ENCODE measurements around the gene CACNA1D. TPM values are rescaled to one million over a fixed set of nuclear protein-coding genes. Genes with fewer than 3 reads are reported as not detected.
A peak's percentile ranks its signal among the peaks of the same experiment; 100 is the strongest.

The CACNA1D gene
- total RNA-seq, 1 donor from 2014 or later: 2.8 TPM

DNA sequence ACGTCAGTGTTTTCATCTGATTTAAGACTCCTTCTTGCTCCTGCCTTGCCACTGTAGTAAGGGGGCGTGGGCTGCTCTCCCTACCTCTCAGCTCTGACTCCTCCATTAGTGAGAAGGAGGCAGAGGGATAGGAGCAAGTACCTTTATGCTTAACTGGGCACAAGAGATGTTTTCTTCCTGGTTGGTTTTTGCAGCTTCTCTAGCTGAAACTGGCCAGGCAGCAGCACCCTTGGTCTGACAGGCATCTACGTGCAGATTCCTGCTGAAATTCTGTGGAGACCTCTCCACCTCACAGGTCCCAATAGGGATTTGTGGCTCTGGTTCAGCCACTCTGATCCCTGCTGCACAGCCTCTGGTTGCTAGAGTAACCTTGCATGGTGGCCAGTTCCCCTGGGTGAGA lies 132.5 kb downstream of the CACNA1D start:
- H3K27me3 Mint-ChIP-seq (ENCODE audit: low read depth): no peaks in the 10 kb centered on the region
- no peak for TF ChIP-seq CTCF (IDR thresholded peaks at IDR 0.05; ENCODE audit: unreplicated experiment)

DNA sequence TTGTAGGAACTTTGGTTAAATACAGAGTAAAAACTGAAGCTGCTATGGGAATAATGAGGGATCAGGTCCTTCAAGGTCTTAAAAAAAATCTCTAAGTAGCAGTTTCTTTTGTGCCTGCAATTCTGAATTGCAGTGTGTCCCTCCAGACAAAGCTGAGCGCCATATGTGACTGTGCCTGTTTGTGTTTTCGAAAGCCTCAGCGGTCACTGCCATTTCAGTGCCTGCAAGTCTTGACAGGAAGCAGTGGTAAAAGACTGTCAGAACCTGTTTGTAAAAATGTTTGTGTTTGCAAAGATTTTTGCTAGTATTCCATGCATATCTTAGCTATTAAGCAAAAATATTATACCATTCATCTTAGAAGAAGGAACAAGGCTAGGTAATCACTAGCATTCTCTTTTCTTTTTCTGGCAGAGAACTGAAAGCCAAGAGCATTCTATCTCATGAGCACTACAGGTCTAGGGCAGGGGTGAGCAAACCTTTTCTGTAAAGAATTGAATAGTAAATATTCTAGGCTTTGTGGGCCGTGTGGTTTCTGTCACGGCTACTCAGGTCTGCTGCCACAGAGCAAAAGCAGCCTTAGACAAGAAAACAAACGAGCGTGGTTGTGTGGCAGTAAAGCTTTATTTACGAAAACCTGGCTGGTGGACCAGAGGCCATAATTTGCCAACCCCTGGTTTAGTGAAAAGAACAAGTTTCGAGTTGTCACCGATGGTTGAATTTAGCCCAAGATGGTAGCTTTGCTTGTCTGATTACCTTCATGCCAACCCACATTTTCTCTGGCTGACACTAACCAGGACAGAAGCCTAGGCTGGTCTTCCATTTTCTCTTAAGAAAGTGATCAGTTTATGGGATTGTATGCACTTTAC lies 134.4 kb downstream of the CACNA1D start:
- H3K27ac Mint-ChIP-seq: peak overlapping the region; percentile 61
- H3K27me3 Mint-ChIP-seq (ENCODE audit: low read depth): peaks cover 4% of the 10 kb centered on the region
- H3K4me3 Mint-ChIP-seq: no peak overlapping the region
- H3K4me1 Mint-ChIP-seq: peaks cover 35% of the 10 kb centered on the region
- H3K36me3 Mint-ChIP-seq: no peaks in the 10 kb centered on the region
- peaks cover 16% of the 10 kb centered on the region for H3K9me3 Mint-ChIP-seq
- TF ChIP-seq CTCF (IDR thresholded peaks at IDR 0.05; ENCODE audit: unreplicated experiment): no peak
- no peak for DNase-seq (ENCODE audit: low spot score in 2 of 2, unreplicated experiment in 2 of 2)

More for the DNA sequence above, 132.5 kb downstream of the CACNA1D start:
- Mint-ChIP-seq H3K4me3 (no peak overlapping the region), H3K4me1 (peaks cover 42% of the 10 kb centered on the region), H3K36me3 (no peaks in the 10 kb centered on the region), H3K27ac (no peak overlapping the region), H3K9me3 (peaks cover 10% of the 10 kb centered on the region)
- DNase-seq (ENCODE audit: low spot score in 2 of 2, unreplicated experiment in 2 of 2): no peak

DNA sequence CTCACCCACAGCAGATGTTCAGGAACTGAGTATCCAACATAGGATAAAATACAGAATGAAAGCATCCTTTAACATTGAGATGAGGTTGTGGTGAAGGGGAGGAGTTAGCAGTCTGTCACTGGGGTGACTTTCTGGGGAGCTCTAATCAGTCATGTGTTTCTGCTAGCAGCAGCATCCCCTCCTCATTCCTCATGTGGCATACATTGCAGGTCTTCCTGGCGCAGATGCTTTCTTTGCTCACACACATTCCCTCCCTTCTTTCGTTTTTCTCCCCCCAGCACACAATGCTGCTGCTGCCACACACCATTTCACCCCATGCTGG lies 135.0 kb downstream of the CACNA1D start:
- DNase-seq (ENCODE audit: low spot score in 2 of 2, unreplicated experiment in 2 of 2): no peak

GRCh38 chr3:53630547-53630946 lies 136.1 kb downstream of the CACNA1D start:
- H3K4me1 Mint-ChIP-seq: peaks cover 25% of the 10 kb centered on the region
- H3K27me3 Mint-ChIP-seq (ENCODE audit: low read depth): peaks cover 18% of the 10 kb centered on the region
- no peak overlapping the region for H3K27ac Mint-ChIP-seq

More for the DNA sequence above, 135.0 kb downstream of the CACNA1D start:
- Mint-ChIP-seq H3K4me1 (peaks cover 29% of the 10 kb centered on the region), H3K9me3 (peaks cover 16% of the 10 kb centered on the region), H3K36me3 (no peaks in the 10 kb centered on the region), H3K27me3 (ENCODE audit: low read depth) (peaks cover 8% of the 10 kb centered on the region), H3K27ac (peak overlapping the region; percentile 61), H3K4me3 (no peak overlapping the region)
- TF ChIP-seq CTCF (IDR thresholded peaks at IDR 0.05; ENCODE audit: unreplicated experiment): no peak

GRCh38 chr3:53633197-53633787 lies 138.9 kb downstream of the CACNA1D start:
- Mint-ChIP-seq H3K36me3 (no peaks in the 10 kb centered on the region), H3K9me3 (peaks cover 16% of the 10 kb centered on the region), H3K4me3 (no peak overlapping the region), H3K27me3 (ENCODE audit: low read depth) (peaks cover 22% of the 10 kb centered on the region), H3K27ac (no peak overlapping the region), H3K4me1 (peaks cover 12% of the 10 kb centered on the region)
- no peak for DNase-seq (ENCODE audit: low spot score in 2 of 2, unreplicated experiment in 2 of 2)
- TF ChIP-seq CTCF (IDR thresholded peaks at IDR 0.05; ENCODE audit: unreplicated experiment): no peak

More at GRCh38 chr3:53630547-53630946, 136.1 kb downstream of the CACNA1D start:
- Mint-ChIP-seq H3K9me3 (peaks cover 16% of the 10 kb centered on the region), H3K36me3 (no peaks in the 10 kb centered on the region), H3K4me3 (no peak overlapping the region)
- TF ChIP-seq CTCF (IDR thresholded peaks at IDR 0.05; ENCODE audit: unreplicated experiment): no peak
- no peak for DNase-seq (ENCODE audit: low spot score in 2 of 2, unreplicated experiment in 2 of 2)
